Stimulated activated CD8-positive, alpha-beta memory T cell treated with anti-CD3 and anti-CD28 coated beads, Interleukin-12 subunit alpha, Interleukin-12 subunit beta, amount 100 ng/mL, for 24 hours (primary cell): ENCODE results near the gene TAS2R16.

Experiments used
- DNase-seq: peaks from one replicate; pipeline ENCODE4 v3.0.0-alpha.2; 2020; ENCODE audit errors: extremely low read depth

Gene TAS2R16, protein sequence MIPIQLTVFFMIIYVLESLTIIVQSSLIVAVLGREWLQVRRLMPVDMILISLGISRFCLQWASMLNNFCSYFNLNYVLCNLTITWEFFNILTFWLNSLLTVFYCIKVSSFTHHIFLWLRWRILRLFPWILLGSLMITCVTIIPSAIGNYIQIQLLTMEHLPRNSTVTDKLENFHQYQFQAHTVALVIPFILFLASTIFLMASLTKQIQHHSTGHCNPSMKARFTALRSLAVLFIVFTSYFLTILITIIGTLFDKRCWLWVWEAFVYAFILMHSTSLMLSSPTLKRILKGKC

GRCh38 chr7:122995600-122995999 lies at the start of gene TAS2R16:
TAS2R16 (minus strand) TSS chr7:122995700; CDS start chr7:122995634, 66 bp downstream.
- no peak for DNase-seq

GRCh38 chr7:123043642-123044041 lies 48.1 kb upstream of the TAS2R16 start:
- no peak for DNase-seq

- no peak for DNase-seq
Observed at GRCh38 chr7:123041101-123041500, 45.6 kb upstream of the TAS2R16 start.

- no peak for DNase-seq
Observed at GRCh38 chr7:123039269-123039668, 43.8 kb upstream of the TAS2R16 start.

DNA sequence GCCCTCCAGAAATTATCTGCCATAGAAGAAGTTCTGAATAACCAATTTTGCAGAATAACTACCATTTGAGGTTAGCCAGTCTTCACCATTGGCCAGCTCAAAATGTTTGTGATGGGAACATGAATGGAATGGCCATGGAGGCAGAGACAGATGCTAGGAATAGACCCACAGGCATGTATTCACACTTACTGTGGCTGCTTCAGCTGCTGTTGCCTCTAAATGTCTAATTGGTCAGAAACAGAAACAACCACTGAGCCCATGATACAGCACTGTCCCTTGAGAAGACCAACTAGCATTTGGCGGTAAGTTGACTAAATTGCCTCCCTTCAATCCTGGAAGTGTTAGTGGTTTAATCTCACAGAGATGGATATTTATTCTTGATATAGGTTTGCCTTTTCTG lies 38.6 kb upstream of the TAS2R16 start:
- no peak for DNase-seq

DNA sequence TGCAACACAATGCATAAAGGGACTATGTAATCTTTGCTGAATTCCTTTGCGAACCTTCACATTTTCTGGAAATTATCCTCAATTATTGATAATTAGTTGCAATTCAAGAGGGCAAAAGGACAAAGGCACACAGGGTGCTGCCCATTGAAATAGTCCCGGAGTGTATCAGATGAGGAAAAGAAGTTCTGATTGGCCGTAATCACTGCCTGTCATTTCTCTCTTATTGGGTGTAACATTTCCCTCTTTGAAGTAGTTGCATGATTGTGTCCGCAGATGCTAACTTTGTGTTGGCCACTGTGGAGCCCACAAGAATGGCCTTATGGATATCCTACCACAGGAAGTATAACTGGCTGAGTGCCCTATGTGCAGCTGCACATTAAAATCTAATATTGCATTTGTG lies 35.1 kb upstream of the TAS2R16 start:
- DNase-seq = no peak

- no peak for DNase-seq
Observed at GRCh38 chr7:123028339-123028738, 32.8 kb upstream of the TAS2R16 start.

DNA sequence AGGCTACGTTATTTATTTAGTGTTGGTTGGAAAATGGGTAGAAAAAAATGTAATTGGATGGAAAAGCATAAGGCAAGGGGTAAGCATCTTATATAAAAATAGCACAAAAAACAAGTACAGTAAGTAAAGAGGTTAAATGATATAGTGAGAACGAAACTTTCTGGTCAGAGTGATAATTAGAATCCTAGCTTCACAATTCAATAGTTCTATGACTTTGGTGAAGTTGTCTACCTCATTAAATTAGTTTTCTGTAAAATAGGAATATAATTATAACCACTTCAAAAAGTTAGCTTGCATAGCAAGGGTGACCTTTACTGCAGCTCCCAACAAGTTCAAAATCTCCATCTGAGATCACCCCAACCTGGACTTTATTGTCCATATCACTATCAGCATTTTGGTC lies 30.8 kb upstream of the TAS2R16 start:
- DNase-seq = no peak

GRCh38 chr7:123024989-123025758 lies 29.7 kb upstream of the TAS2R16 start:
- DNase-seq = no peak

DNA sequence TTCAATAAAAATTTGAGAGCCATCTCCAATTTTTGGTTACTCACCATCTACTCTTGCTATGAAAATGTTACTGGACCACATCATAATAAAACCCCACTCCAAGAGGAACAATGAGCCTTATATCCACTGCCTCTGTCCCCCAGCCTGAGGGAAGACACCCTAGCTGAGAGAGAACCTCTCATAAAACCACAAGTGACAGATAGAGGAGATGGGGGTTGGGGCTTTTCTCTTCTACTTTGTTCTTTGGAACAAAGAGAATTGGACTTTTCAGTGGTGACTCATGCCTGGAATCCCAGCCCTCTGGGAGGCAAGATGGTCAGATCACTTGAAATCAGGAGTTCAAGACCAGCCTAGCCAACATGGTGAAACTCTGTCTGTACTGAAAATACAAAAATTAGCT lies 27.6 kb upstream of the TAS2R16 start:
- no peak for DNase-seq

GRCh38 chr7:123022576-123022975 lies 27.1 kb upstream of the TAS2R16 start:
- DNase-seq = no peak

DNA sequence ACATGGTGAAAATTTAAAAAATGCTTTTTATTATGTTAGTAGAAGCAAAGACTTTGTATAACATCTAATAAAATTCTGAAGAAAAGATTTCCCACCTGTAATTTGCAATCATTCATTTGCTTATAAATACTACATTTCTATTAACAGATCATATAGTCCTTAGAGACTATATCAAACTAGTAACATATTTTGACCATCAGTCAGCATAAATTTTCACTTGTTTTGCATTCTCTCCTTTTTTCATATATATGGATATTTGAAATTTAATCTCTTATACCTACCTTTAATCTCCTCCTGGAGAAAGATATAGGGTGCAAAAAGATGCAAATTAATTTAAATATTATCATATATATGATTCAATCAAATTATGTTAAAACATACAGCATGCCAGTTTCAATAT lies 16.9 kb upstream of the TAS2R16 start:
- no peak for DNase-seq

GRCh38 chr7:123011766-123012369 lies 16.4 kb upstream of the TAS2R16 start:
- DNase-seq = no peak

DNA sequence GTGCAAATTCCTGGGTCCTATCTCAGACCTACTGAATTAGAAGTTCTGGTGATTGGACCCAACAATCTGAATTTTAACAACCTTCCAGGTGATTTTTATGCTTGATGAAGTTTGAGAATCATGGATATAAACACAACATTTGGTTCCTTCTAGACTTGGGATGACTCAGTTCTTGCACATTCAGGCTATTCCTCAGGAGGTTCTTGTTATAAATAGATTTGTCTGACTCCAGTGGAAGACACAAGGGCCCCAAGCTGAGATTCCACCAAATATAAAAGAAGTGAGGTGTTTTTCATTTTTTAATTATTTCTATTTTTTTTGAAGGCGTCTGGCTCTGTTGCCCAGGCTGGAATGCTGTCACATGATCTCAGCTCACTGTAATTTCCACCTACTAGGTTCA lies 9.4 kb upstream of the TAS2R16 start:
- DNase-seq = no peak

DNA sequence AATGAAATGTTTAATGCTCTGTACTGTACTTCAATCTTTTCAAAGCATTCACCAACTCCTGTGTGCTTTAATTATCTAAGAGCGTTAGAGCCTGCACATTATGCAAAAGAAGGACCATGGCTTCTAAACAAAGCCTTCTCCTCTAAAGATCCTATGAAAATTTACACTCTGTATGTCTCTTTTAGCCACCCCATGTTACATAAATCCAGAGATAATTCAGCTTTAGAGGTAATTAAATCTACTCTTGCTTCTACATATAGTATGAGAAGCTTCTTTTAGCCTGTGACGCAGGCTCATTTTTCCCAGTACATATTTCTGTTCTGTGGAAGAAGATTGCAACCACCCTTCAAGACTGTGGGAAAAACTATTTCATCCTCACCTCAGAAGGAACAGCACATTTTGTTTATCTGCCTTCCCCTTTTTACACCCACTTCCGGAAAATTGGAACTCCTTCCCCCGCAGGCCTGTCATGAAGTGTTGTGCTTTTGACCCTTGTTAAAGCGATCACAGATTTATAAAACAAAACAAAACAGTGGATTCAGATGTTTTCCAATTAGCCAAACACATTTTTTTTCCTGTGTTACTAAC lies 8.1 kb upstream of the TAS2R16 start:
- no peak for DNase-seq

GRCh38 chr7:122989577-122989976 lies 5.9 kb downstream of the TAS2R16 start:
- no peak for DNase-seq

GRCh38 chr7:122989041-122989440 lies 6.5 kb downstream of the TAS2R16 start:
- no peak for DNase-seq

DNA sequence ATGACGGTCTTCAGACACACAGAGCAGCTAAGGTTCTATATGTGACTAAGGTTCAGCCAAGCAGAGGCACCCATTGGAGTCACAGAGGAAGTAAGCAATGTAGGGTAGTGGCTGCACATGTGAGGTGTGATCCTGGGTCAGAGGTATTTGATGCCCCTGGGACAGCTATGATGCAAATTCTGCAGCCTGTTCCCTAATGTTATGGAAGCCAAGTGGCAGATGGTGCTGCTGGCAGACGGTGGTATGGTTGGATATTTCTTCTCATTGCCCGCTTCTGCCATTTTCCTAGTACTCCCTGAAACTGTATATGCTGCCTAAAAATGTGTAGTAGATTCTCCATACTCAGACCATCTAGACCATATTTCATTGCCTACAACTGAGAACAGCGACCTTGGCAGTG lies 7.2 kb downstream of the TAS2R16 start:
- no peak for DNase-seq

- no peak for DNase-seq
Observed at GRCh38 chr7:122987463-122987862, 8.0 kb downstream of the TAS2R16 start.

DNA sequence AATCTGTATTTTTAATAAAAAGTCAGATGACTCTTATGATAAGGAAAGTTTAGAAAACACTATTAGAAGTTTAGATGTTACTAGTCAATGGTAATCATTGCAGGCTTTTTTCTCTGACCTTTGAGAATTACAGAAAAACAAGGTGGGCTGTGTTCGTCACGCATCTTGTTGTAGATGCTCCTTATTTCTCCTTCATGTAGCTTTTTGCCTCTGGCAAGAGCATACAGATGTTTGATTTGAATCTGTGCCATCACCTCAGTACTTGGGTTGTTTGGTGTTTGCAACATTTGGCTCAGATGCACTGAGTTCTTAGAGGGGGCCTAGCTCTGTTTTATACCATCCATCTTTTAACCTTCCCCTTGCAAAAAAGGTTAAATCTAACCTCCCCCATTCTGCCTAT lies 11.5 kb downstream of the TAS2R16 start:
- no peak for DNase-seq

GRCh38 chr7:122983261-122983660 lies 12.2 kb downstream of the TAS2R16 start:
- DNase-seq = no peak

GRCh38 chr7:122975341-122975740 lies 20.2 kb downstream of the TAS2R16 start:
- no peak for DNase-seq

DNA sequence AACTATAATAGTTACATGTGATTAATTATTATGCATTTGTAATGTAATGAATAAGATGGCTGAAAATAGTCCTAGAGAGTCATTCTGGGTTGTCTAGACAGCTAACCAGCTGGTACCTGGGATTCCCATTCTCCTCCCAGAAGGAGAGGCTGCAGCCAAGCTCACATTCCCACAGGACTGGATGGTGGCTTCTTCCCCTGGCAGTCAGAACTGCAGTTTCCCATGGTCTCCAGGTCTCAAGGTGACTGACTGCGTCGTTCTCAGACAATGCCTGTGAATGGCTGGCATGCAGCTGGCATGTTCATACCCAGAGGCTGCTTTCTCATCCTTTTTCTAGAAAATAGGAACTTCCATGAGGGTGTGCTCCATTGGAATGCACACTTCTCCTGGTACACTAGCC lies 21.3 kb downstream of the TAS2R16 start:
- no peak for DNase-seq
